GM13976 (cell line): ENCODE results near the gene FGG.
"Not testable (repeated sequence)": the region's sequence is repeated elsewhere in the genome, so short reads cannot be mapped to it uniquely, and the experiment has no call there.

Source experiments
- DNase-seq: peaks from one replicate; pipeline ENCODE4 v3.0.0; 2012; ENCODE audit warnings: low spot score
- in situ Hi-C: fragments of 300-500 bp; cut with MboI; formaldehyde crosslinking; loops from one replicate; pipeline ENCODE4 v1.12.0; 2022; ENCODE audit warnings: low sequenced_read_pairs, mixed read lengths, inconsistent platforms; ENCODE audit not compliant: unreplicated experiment
- TF ChIP-seq, protein P1 (sequence below): IDR thresholded peaks from 2 replicates; pipeline ENCODE4 v1.5.1; 2012; ENCODE audit warnings: borderline replicate concordance, mild to moderate bottlenecking; ENCODE audit not compliant: insufficient read depth; ENCODE audit errors: extremely low read depth, missing control alignments, control extremely low read depth

Gene FGG

GRCh38 chr4:154595807-154596206, 16.6 kb downstream of the FGG start:
- TF ChIP-seq, protein P1, sequence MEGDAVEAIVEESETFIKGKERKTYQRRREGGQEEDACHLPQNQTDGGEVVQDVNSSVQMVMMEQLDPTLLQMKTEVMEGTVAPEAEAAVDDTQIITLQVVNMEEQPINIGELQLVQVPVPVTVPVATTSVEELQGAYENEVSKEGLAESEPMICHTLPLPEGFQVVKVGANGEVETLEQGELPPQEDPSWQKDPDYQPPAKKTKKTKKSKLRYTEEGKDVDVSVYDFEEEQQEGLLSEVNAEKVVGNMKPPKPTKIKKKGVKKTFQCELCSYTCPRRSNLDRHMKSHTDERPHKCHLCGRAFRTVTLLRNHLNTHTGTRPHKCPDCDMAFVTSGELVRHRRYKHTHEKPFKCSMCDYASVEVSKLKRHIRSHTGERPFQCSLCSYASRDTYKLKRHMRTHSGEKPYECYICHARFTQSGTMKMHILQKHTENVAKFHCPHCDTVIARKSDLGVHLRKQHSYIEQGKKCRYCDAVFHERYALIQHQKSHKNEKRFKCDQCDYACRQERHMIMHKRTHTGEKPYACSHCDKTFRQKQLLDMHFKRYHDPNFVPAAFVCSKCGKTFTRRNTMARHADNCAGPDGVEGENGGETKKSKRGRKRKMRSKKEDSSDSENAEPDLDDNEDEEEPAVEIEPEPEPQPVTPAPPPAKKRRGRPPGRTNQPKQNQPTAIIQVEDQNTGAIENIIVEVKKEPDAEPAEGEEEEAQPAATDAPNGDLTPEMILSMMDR = no peak
- in situ Hi-C loops = no loop called here
- DNase-seq = no peak

- DNase-seq, in situ Hi-C loops: not testable (repeated sequence)
Observed at GRCh38 chr4:154594343-154594742, 18.1 kb downstream of the FGG start.

DNA sequence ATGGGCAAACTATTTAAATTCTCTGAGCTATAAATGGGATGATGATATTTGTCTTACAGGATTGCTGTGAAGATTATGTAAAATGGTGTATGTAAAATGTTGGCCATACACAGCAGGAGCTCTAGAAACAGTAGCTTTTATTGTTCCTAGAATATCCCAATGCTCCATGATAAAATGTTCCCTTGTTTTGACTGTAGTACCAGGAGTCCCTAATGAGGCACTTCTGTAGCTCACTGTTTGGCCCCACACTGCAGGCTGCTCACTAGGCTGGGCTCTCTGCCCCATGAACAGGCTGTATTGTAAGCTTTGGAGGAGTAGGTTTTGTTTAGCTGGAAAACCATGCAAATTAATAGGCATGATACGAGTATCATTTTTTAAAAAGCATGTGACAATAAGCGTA, 18.6 kb downstream of the FGG start:
- in situ Hi-C loops = no loop called here
- DNase-seq = no peak
- TF ChIP-seq, protein P1 = no peak

- no peak for DNase-seq
- TF ChIP-seq, protein P1 = no peak
- in situ Hi-C loops = no loop called here
Observed at GRCh38 chr4:154591890-154592289, 20.6 kb downstream of the FGG start.

DNA sequence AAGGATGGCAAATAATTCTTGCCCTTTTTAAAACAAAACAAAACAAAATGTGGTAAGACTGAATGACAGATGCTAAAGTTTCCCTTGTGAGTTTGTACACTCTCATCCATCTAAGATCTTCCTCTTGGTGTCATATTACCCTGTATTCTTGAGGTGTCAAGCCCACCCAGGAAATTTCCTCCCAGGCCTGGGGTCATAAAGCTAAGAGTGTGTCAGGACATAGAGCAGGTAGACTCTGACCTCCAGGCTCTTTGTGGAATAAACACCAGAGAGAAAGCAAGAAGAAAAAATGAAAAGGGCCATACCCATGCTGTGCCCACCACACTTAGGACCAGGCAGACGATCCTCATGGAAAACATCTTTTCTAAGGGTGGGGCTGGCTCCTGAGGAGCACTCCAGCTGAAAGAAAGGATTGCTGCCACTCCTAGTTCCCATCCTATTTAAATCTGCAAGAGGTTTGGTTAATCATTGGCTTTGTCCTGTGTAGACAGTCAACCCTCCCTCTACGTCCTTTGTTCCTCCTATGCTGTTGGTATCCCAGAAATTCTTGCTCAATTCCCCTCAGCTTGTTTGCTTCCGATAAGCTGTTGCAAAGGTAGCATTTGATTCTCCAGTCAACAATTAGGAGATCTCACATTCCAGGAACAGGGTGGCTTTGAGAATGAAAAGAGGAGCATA, 22.0 kb downstream of the FGG start, which contains the start of gene FGA:
Gene FGA (minus strand): TSS at position 414 of the 678 bp plus-strand sequence. CDS start 55 bp downstream, at position 359.
- in situ Hi-C loops = no loop called here
- DNase-seq = no peak
- TF ChIP-seq, protein P1 = no peak

GRCh38 chr4:154589296-154590197, 22.9 kb downstream of the FGG start:
- no peak for DNase-seq
- in situ Hi-C loops = no loop called here
- TF ChIP-seq, protein P1 = no peak

GRCh38 chr4:154588198-154588597, 24.3 kb downstream of the FGG start:
- TF ChIP-seq, protein P1 = no peak
- in situ Hi-C loops = no loop called here
- no peak for DNase-seq
